ENCODE results near the gene NRXN3.

Gene NRXN3

GRCh38 chr14:79197516-79197915 lies 1027.3 kb downstream of the NRXN3 start:
- DNase-seq (ENCODE audit: low read depth) = no peak
- H3K4me3 ChIP-seq (ENCODE audit: low read length) = no peak overlapping the region
- TF ChIP-seq CTCF (conservative IDR thresholded peaks at IDR 0.05; ENCODE audit: low read depth, low read length) = no peak

GRCh38 chr14:79199217-79199616 lies 1029.0 kb downstream of the NRXN3 start:
- DNase-seq (ENCODE audit: low read depth) = no peak
- no peak for TF ChIP-seq CTCF (conservative IDR thresholded peaks at IDR 0.05; ENCODE audit: low read depth, low read length)
- no peak overlapping the region for H3K4me3 ChIP-seq (ENCODE audit: low read length)

GRCh38 chr14:79201564-79202207 lies 1031.5 kb downstream of the NRXN3 start:
- peak; percentile 0 for DNase-seq (ENCODE audit: low read depth)
- no peak for TF ChIP-seq CTCF (conservative IDR thresholded peaks at IDR 0.05; ENCODE audit: low read depth, low read length)
- no peak overlapping the region for H3K4me3 ChIP-seq (ENCODE audit: low read length)

GRCh38 chr14:79204591-79204990 lies 1034.4 kb downstream of the NRXN3 start:
- H3K4me3 ChIP-seq (ENCODE audit: low read length) = no peak overlapping the region
- no peak for TF ChIP-seq CTCF (conservative IDR thresholded peaks at IDR 0.05; ENCODE audit: low read depth, low read length)
- no peak for DNase-seq (ENCODE audit: low read depth)

- DNase-seq (ENCODE audit: low read depth) = no peak
- no peak for TF ChIP-seq CTCF (conservative IDR thresholded peaks at IDR 0.05; ENCODE audit: low read depth, low read length)
- no peak overlapping the region for H3K4me3 ChIP-seq (ENCODE audit: low read length)
Measured at GRCh38 chr14:79209418-79209817, 1039.2 kb downstream of the NRXN3 start.

GRCh38 chr14:79225815-79226214 lies 1055.6 kb downstream of the NRXN3 start:
- DNase-seq (ENCODE audit: low read depth) = peak; percentile 7
- no peak for TF ChIP-seq CTCF (conservative IDR thresholded peaks at IDR 0.05; ENCODE audit: low read depth, low read length)
- H3K4me3 ChIP-seq (ENCODE audit: low read length) = no peak overlapping the region

- no peak overlapping the region for H3K4me3 ChIP-seq (ENCODE audit: low read length)
- DNase-seq (ENCODE audit: low read depth) = no peak
- TF ChIP-seq CTCF (conservative IDR thresholded peaks at IDR 0.05; ENCODE audit: low read depth, low read length) = no peak
Measured at GRCh38 chr14:79229383-79229909, 1059.3 kb downstream of the NRXN3 start.
